ENCODE data around the gene PIN1. TPM values are rescaled to one million over a fixed set of nuclear protein-coding genes. Genes with fewer than 3 reads are reported as not detected.
A peak's percentile ranks its signal among the peaks of the same experiment; 100 is the strongest.

The PIN1 gene
- polyA plus RNA-seq, 3 donors: 67.4 to 79.8 (median 68.3) TPM

GRCh38 chr19:9848762-9849161, 13.6 kb downstream of the PIN1 start:
- no peak for TF ChIP-seq CTCF (IDR thresholded peaks at IDR 0.05)
- Mint-ChIP-seq H3K36me3 (peaks cover 59 to 75% of the 10 kb centered on the region in 2 donors), H3K4me1 (no peaks in the 10 kb centered on the region), H3K27ac (peak overlapping the region in 1 of 7 donors; percentile 8), H3K9me3 (peaks cover under 1 to 5% (median 4%) of the 10 kb centered on the region in 7 donors), H3K4me3 (no peak overlapping the region), H3K27me3 (ENCODE audit: low read depth in 3 of 3) (no peaks in the 10 kb centered on the region)
- peaks cover 7% of the 10 kb centered on the region for H4K20me1 ChIP-seq (ENCODE audit: insufficient read depth, low read length)
- H3K27me3 ChIP-seq (ENCODE audit: control insufficient read depth in 2 of 2, insufficient read depth in 2 of 2, low read length in 2 of 2): no peaks in the 10 kb centered on the region
- H3K9ac ChIP-seq (ENCODE audit: insufficient read depth, low read length, poor library complexity, severe bottlenecking): no peak overlapping the region
- H3K9me3 ChIP-seq (replicated peaks in 1 of 2; ENCODE audit: control insufficient read depth in 1 of 2, insufficient read depth in 1 of 2, low read length in 2 of 2): peaks cover 4 to 5% of the 10 kb centered on the region in 2 donors
- H3K4me1 ChIP-seq (ENCODE audit: control insufficient read depth in 1 of 2, insufficient read depth in 2 of 2, low read length in 2 of 2): no peaks in the 10 kb centered on the region
- intact Hi-C loops (cut with micrococcal nuclease): no loop called here
- no peak overlapping the region for H2AFZ ChIP-seq (ENCODE audit: insufficient read depth, low read depth, low read length, poor library complexity, severe bottlenecking)
- H3K36me3 ChIP-seq (replicated peaks in 1 of 2; ENCODE audit: control insufficient read depth in 1 of 2, insufficient read depth in 2 of 2, low read length in 2 of 2): peaks cover 50 to 69% of the 10 kb centered on the region in 2 donors
- H3K4me2 ChIP-seq (replicated peaks; ENCODE audit: extremely low read depth, low read length, poor library complexity, severe bottlenecking): no peak overlapping the region
- H3K4me3 ChIP-seq (replicated peaks in 1 of 3; ENCODE audit: low read depth in 2 of 3, low read length in 3 of 3): no peak overlapping the region
- peaks cover 8% of the 10 kb centered on the region for H3K79me2 ChIP-seq (ENCODE audit: insufficient read depth, low read length)
- no peak overlapping the region for H3K27ac ChIP-seq (ENCODE audit: low read depth in 1 of 2, low read length in 2 of 2)
- DNase-seq: no peak
- WGBS (ENCODE audit: insufficient coverage): 94% methylated on average over 23 of the region's 23 CpGs

- no peaks in the 10 kb centered on the region for H3K27me3 Mint-ChIP-seq (ENCODE audit: low read depth in 3 of 3)
- Histone ChIP-seq H3K4me3 (replicated peaks in 1 of 3; ENCODE audit: low read depth in 2 of 3, low read length in 3 of 3) (no peak overlapping the region), H3K9ac (ENCODE audit: insufficient read depth, low read length, poor library complexity, severe bottlenecking) (no peak overlapping the region), H2AFZ (ENCODE audit: insufficient read depth, low read depth, low read length, poor library complexity, severe bottlenecking) (no peak overlapping the region), H3K27me3 (ENCODE audit: control insufficient read depth in 2 of 2, insufficient read depth in 2 of 2, low read length in 2 of 2) (no peaks in the 10 kb centered on the region), H3K79me2 (ENCODE audit: insufficient read depth, low read length) (peaks cover 8% of the 10 kb centered on the region), H3K4me1 (ENCODE audit: control insufficient read depth in 1 of 2, insufficient read depth in 2 of 2, low read length in 2 of 2) (no peaks in the 10 kb centered on the region), H4K20me1 (ENCODE audit: insufficient read depth, low read length) (peaks cover 2% of the 10 kb centered on the region), H3K36me3 (replicated peaks in 1 of 2; ENCODE audit: control insufficient read depth in 1 of 2, insufficient read depth in 2 of 2, low read length in 2 of 2) (peaks cover 39 to 59% of the 10 kb centered on the region in 2 donors), H3K27ac (ENCODE audit: low read depth in 1 of 2, low read length in 2 of 2) (no peak overlapping the region), H3K4me2 (replicated peaks; ENCODE audit: extremely low read depth, low read length, poor library complexity, severe bottlenecking) (no peak overlapping the region), H3K9me3 (replicated peaks in 1 of 2; ENCODE audit: control insufficient read depth in 1 of 2, insufficient read depth in 1 of 2, low read length in 2 of 2) (no peaks in the 10 kb centered on the region)
- DNase-seq: no peak
- WGBS (ENCODE audit: insufficient coverage): 89% methylated on average over 5 of the region's 7 CpGs
- H3K4me3 Mint-ChIP-seq: no peak overlapping the region
- intact Hi-C loops (cut with micrococcal nuclease): no loop called here
- H3K27ac Mint-ChIP-seq: no peak overlapping the region
- H3K9me3 Mint-ChIP-seq: peaks cover 0 to 5% (median 3%) of the 10 kb centered on the region in 7 donors
- TF ChIP-seq CTCF (IDR thresholded peaks at IDR 0.05): no peak
- H3K4me1 Mint-ChIP-seq: no peaks in the 10 kb centered on the region
- peaks cover 49 to 69% of the 10 kb centered on the region in 2 donors for H3K36me3 Mint-ChIP-seq
Observed at GRCh38 chr19:9849791-9850190, 14.7 kb downstream of the PIN1 start.

All from CD14-positive monocyte (primary cell).